K562 (cell line): ENCODE results near the gene BPTF. TPM values are rescaled to one million over a fixed set of nuclear protein-coding genes. Genes with fewer than 3 reads are reported as not detected.

Experiments
- BCLAF1 ChIP-seq, 2 experiments: fragments of 450-650 bp in 1 of 2; IDR thresholded peaks; 2 replicates each; pipeline ENCODE4 v1.6.1; 2011 to 2017; ENCODE audit warnings: low read depth in 2 of 2, antibody characterized with exemption in 1 of 2, borderline replicate concordance in 1 of 2, low read length in 1 of 2, mild to moderate bottlenecking in 1 of 2, mixed read lengths in 1 of 2; ENCODE audit not compliant: control insufficient read depth in 1 of 2
- BDP1 ChIP-seq: IDR thresholded peaks from 3 replicates; pipeline ENCODE4 v1.6.1; 2011; ENCODE audit not compliant: insufficient read length, insufficient read depth
- CHCHD3 ChIP-seq: fragments of 250-450 bp; sonication (Bioruptor Pico); IDR thresholded peaks from 2 replicates; pipeline ENCODE4 v2.1.2; 2022; ENCODE audit warnings: mild to moderate bottlenecking
- DPF2 ChIP-seq: fragments of 450-650 bp; IDR thresholded peaks from 2 replicates; pipeline ENCODE4 v1.6.1; 2016
- HINFP ChIP-seq: fragments of 450-650 bp; conservative IDR thresholded peaks from 2 replicates; pipeline ENCODE4 v1.6.1; 2016; ENCODE audit warnings: missing genetic modification characterization, low read depth, mild to moderate bottlenecking, control low read depth, missing compliant biosample characterization
- MITF ChIP-seq: IDR thresholded peaks from 2 replicates; pipeline ENCODE4 v1.6.1; 2014; ENCODE audit warnings: antibody characterized with exemption
- MTF1 ChIP-seq: fragments of 250-450 bp; sonication (Bioruptor Pico); IDR thresholded peaks from 2 replicates; pipeline ENCODE4 v1.9.0; 2021; ENCODE audit warnings: moderate library complexity, mild to moderate bottlenecking, inconsistent platforms, borderline replicate concordance
- NFE2 ChIP-seq: IDR thresholded peaks from 2 replicates; pipeline ENCODE4 v1.6.1; 2014; ENCODE audit warnings: antibody characterized with exemption, low read depth
- PHB ChIP-seq: fragments of 250-450 bp; sonication (Bioruptor Pico); IDR thresholded peaks from 2 replicates; pipeline ENCODE4 v1.5.0; 2021
- PRPF4 ChIP-seq: fragments of 200-400 bp; formaldehyde crosslinking; IDR thresholded peaks from one replicate; pipeline ENCODE4 v1.6.1; 2017; ENCODE audit warnings: low read length, low read depth, mild to moderate bottlenecking; ENCODE audit not compliant: insufficient read depth, poor library complexity, severe bottlenecking
- RNF2 ChIP-seq: sonication (generic); IDR thresholded peaks from 2 replicates; pipeline ENCODE4 v1.6.1; 2016
- SETDB1 ChIP-seq: IDR thresholded peaks from one replicate; pipeline ENCODE4 v1.6.1; 2012; ENCODE audit warnings: low read length, control low read depth, inconsistent platforms
- STAT5A ChIP-seq: IDR thresholded peaks from 2 replicates; pipeline ENCODE4 v1.6.1; 2012; ENCODE audit warnings: low read length, inconsistent platforms, borderline replicate concordance
- TCF7L2 ChIP-seq: fragments of 150-350 bp; IDR thresholded peaks from 2 replicates; pipeline ENCODE4 v1.6.1; 2016; ENCODE audit warnings: low read depth, mild to moderate bottlenecking, low read length, moderate library complexity
- ZNF217 ChIP-seq: sonication (generic); formaldehyde crosslinking; IDR thresholded peaks from 2 replicates; pipeline ENCODE4 v1.8.0; 2022; ENCODE audit warnings: mild to moderate bottlenecking, missing genetic modification reagents
- ZNF282 ChIP-seq: sonication (generic); formaldehyde crosslinking; IDR thresholded peaks from 2 replicates; pipeline ENCODE4 v1.8.1; 2023; ENCODE audit warnings: missing genetic modification reagents
- polyA plus RNA-seq, 8 experiments: library from polyadenylated mRNA; depleted of rRNA in 4 of 8; stranded (reverse) in 5 of 8; unstranded in 3 of 8; fragments of >200 nt; fragmentation: Nextera tagmentation in 2 of 8; fragmentation: Illumina TruSeq in 1 of 8; extraction: Ambion mirVana in 2 of 8; extraction: Trizol in 1 of 8; gene quantifications; 2 replicates each; pipeline versions ENCODE4 v1.2.1 to v1.2.3, GENCODE V29; 2011 to 2014; ENCODE audit warnings: inconsistent platforms in 1 of 8, missing spikeins in 1 of 8
- total RNA-seq, 7 experiments: library from RNA; depleted of rRNA in 6 of 7; stranded (reverse); fragments of >200 nt in 6 of 7; fragmentation: Illumina TruSeq in 2 of 7; extraction: Trizol in 2 of 7; gene quantifications; 2 replicates each; pipeline versions ENCODE4 v1.2.1 to v1.2.3, GENCODE V29; 2011 to 2021; ENCODE audit warnings: low replicate concordance in 1 of 7
- TF ChIP-seq, protein P1 (sequence below): IDR thresholded peaks from 2 replicates; pipeline ENCODE4 v1.6.1; 2016; ENCODE audit warnings: missing genetic modification characterization, missing compliant biosample characterization
- TF ChIP-seq, protein P2 (sequence below): fragments of 250-450 bp; sonication (Bioruptor Pico); IDR thresholded peaks from 2 replicates; pipeline ENCODE4 v1.4.0; 2020; ENCODE audit warnings: mild to moderate bottlenecking, moderate library complexity

The BPTF gene
- total and polyA plus RNA-seq, 9 of the 15 experiments (the other 6 are each of a cell fraction or from before 2014, with no cell fraction given) = 12.5 to 52.1 (median 26.9) TPM

- TF ChIP-seq, protein P1, sequence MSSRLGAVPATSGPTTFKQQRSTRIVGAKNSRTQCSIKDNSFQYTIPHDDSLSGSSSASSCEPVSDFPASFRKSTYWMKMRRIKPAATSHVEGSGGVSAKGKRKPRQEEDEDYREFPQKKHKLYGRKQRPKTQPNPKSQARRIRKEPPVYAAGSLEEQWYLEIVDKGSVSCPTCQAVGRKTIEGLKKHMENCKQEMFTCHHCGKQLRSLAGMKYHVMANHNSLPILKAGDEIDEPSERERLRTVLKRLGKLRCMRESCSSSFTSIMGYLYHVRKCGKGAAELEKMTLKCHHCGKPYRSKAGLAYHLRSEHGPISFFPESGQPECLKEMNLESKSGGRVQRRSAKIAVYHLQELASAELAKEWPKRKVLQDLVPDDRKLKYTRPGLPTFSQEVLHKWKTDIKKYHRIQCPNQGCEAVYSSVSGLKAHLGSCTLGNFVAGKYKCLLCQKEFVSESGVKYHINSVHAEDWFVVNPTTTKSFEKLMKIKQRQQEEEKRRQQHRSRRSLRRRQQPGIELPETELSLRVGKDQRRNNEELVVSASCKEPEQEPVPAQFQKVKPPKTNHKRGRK (tag) = no peak
- TF ChIP-seq MITF = no peak; the same call in 1 of the 2 replicates
- peak; percentile 95 for TF ChIP-seq RNF2
- TF ChIP-seq DPF2 = peak; percentile 68
- peak; percentile 91 for TF ChIP-seq SETDB1
- no peak; the same call in 1 of the 2 replicates for TF ChIP-seq STAT5A
- 0 out of 2 replicates have a peak, but pooled peaks have one; percentile 25 for TF ChIP-seq ZNF282
- no peak for TF ChIP-seq MTF1 (CRISPR knock-in tag)
- TF ChIP-seq PRPF4 = no peak
- no peak for TF ChIP-seq PHB (CRISPR knock-in tag)
- no peak for TF ChIP-seq ZNF217
- 0 out of 2 replicates have a peak, but pooled peaks have one; percentile 20 for TF ChIP-seq TCF7L2
- peak; percentile 30; the same call in 1 of the 2 replicates for TF ChIP-seq NFE2
- peak in 1 of 2 experiments; percentile 75; a peak in 1 of 4 replicates for TF ChIP-seq BCLAF1 (IDR thresholded peaks at IDR 0.05; ENCODE audit: borderline replicate concordance in 1 of 2, control insufficient read depth in 1 of 2, low read depth in 2 of 2, low read length in 1 of 2)
- TF ChIP-seq HINFP (tag) = no peak
- TF ChIP-seq, protein P2, sequence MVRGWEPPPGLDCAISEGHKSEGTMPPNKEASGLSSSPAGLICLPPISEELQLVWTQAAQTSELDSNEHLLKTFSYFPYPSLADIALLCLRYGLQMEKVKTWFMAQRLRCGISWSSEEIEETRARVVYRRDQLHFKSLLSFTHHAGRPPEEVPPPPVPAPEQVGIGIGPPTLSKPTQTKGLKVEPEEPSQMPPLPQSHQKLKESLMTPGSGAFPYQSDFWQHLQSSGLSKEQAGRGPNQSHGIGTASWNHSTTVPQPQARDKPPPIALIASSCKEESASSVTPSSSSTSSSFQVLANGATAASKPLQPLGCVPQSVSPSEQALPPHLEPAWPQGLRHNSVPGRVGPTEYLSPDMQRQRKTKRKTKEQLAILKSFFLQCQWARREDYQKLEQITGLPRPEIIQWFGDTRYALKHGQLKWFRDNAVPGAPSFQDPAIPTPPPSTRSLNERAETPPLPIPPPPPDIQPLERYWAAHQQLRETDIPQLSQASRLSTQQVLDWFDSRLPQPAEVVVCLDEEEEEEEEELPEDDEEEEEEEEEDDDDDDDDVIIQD (CRISPR knock-in tag) = no peak
- peak; percentile 86 for TF ChIP-seq BDP1
- TF ChIP-seq CHCHD3 (CRISPR knock-in tag) = no peak
Observed at GRCh38 chr17:68019675-68020408, 194.5 kb downstream of the BPTF start (continued).
